Measurements from ENCODE around the gene SPAG4.
A peak's percentile ranks its signal among the peaks of the same experiment; 100 is the strongest.

The SPAG4 gene

DNA sequence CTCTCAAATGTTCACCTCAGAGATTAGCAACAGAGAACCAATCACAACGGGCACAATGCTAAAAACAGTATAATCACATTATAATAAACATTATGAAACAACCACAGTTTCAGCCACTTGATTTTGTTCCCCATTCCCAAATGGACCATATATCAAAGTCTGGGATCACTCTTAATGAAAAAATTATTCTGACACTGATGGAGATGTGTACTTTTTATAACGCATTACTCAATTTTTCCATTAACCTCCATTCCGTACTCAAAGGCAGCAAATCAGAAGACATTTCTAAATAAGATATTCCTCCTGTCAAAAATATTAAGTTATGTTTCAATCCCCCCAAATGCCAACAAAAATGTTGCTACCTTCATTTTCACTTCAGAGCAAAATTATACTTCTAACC, 46.3 kb downstream of the SPAG4 start:
- H3K36me3 ChIP-seq (ENCODE audit: control insufficient read depth, insufficient read depth, low read length, severe bottlenecking): no peaks in the 10 kb centered on the region
- no peaks in the 10 kb centered on the region for H3K9me3 ChIP-seq (ENCODE audit: control insufficient read depth, low read length)
- no peak for DNase-seq (ENCODE audit: low read depth)
- H3K4me1 ChIP-seq (ENCODE audit: control insufficient read depth, insufficient read depth, low read length): peaks cover 30% of the 10 kb centered on the region
- peak overlapping the region; percentile 96 for H3K4me3 ChIP-seq (ENCODE audit: low read length)
- no peak overlapping the region for H3K9ac ChIP-seq (ENCODE audit: low read length)
- H3K27me3 ChIP-seq (replicated peaks; ENCODE audit: control insufficient read depth, insufficient read depth, low read length): no peaks in the 10 kb centered on the region

- no peaks in the 10 kb centered on the region for H3K27me3 ChIP-seq (replicated peaks; ENCODE audit: control insufficient read depth, insufficient read depth, low read length)
- peaks cover 30% of the 10 kb centered on the region for H3K4me1 ChIP-seq (ENCODE audit: control insufficient read depth, insufficient read depth, low read length)
- H3K9me3 ChIP-seq (ENCODE audit: control insufficient read depth, low read length): no peaks in the 10 kb centered on the region
- H3K4me3 ChIP-seq (ENCODE audit: low read length): peak overlapping the region; percentile 96
- DNase-seq (ENCODE audit: low read depth): no peak
- no peaks in the 10 kb centered on the region for H3K36me3 ChIP-seq (ENCODE audit: control insufficient read depth, insufficient read depth, low read length, severe bottlenecking)
- H3K9ac ChIP-seq (ENCODE audit: low read length): no peak overlapping the region
These were observed 46.9 kb downstream of the SPAG4 start for GRCh38 chr20:35662551-35662950.

GRCh38 chr20:35663516-35664465, 48.2 kb downstream of the SPAG4 start:
- Histone ChIP-seq H3K4me3 (ENCODE audit: low read length) (peak overlapping the region; percentile 96), H3K9me3 (ENCODE audit: control insufficient read depth, low read length) (no peaks in the 10 kb centered on the region), H3K9ac (ENCODE audit: low read length) (peak overlapping the region; percentile 98), H3K36me3 (ENCODE audit: control insufficient read depth, insufficient read depth, low read length, severe bottlenecking) (peaks cover 9% of the 10 kb centered on the region), H3K27me3 (replicated peaks; ENCODE audit: control insufficient read depth, insufficient read depth, low read length) (no peaks in the 10 kb centered on the region), H3K4me1 (ENCODE audit: control insufficient read depth, insufficient read depth, low read length) (peaks cover 30% of the 10 kb centered on the region)
- DNase-seq (ENCODE audit: low read depth): peak; percentile 53

GRCh38 chr20:35664466-35665206, 49.0 kb downstream of the SPAG4 start, which contains the start of the genes CPNE1 and RBM12:
CPNE1 (minus strand) TSS chr20:35664900; CDS start chr20:35632923, 31,977 bp downstream.
RBM12 (minus strand) TSS chr20:35664900; CDS start chr20:35655322, 9,578 bp downstream.
- Histone ChIP-seq H3K4me3 (ENCODE audit: low read length) (peak within 1 kb of the TSS; percentile 96), H3K9me3 (ENCODE audit: control insufficient read depth, low read length) (no peaks in the 10 kb centered on the region), H3K4me1 (ENCODE audit: control insufficient read depth, insufficient read depth, low read length) (peaks cover 30% of the 10 kb centered on the region), H3K27me3 (replicated peaks; ENCODE audit: control insufficient read depth, insufficient read depth, low read length) (no peaks in the 10 kb centered on the region), H3K36me3 (ENCODE audit: control insufficient read depth, insufficient read depth, low read length, severe bottlenecking) (peaks cover 17% of the 10 kb centered on the region), H3K9ac (ENCODE audit: low read length) (peak within 1 kb of the TSS; percentile 98)
- peak; percentile 97 for DNase-seq (ENCODE audit: low read depth)

DNA sequence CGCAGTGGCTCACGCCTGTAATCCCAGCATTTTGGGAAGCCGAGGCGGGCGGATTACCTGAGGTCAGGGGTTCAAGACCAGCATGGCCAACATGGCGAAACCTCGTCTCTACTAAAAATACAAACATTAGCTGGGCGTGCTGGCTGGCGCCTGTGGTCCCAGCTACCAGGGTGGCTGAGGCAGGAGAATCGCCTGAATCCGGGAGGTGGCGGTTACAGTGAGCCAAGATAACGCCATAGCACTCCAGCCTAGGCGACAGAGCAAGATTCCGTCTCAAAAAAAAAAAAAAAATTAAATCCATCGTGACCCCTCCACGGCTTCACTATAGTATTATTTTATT, 50.3 kb downstream of the SPAG4 start:
- Histone ChIP-seq H3K36me3 (ENCODE audit: control insufficient read depth, insufficient read depth, low read length, severe bottlenecking) (peaks cover 30% of the 10 kb centered on the region), H3K27me3 (replicated peaks; ENCODE audit: control insufficient read depth, insufficient read depth, low read length) (no peaks in the 10 kb centered on the region), H3K4me1 (ENCODE audit: control insufficient read depth, insufficient read depth, low read length) (peaks cover 25% of the 10 kb centered on the region), H3K4me3 (ENCODE audit: low read length) (no peak overlapping the region), H3K9ac (ENCODE audit: low read length) (no peak overlapping the region), H3K9me3 (ENCODE audit: control insufficient read depth, low read length) (no peaks in the 10 kb centered on the region)
- no peak for DNase-seq (ENCODE audit: low read depth)

DNA sequence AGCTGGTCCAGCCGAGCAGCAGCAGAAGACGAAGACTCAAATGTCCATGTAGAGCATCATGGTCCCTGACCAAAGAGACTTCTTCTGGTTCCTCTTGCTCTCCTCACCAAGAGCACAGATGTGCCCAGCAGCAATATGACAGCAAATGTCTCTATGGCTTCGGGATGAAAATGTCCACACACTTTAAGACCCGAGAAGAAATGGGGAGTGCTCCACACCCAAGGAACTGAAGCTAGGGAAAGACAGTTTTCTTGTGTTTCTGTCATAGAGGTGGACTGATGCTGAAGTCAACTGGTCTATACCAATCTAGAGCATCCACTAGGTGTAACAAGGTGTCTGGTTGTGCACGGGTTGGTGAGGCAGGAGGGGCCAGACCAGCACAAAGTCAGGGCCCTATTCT, 53.6 kb downstream of the SPAG4 start:
- Histone ChIP-seq H3K4me1 (ENCODE audit: control insufficient read depth, insufficient read depth, low read length) (no peaks in the 10 kb centered on the region), H3K9me3 (ENCODE audit: control insufficient read depth, low read length) (no peaks in the 10 kb centered on the region), H3K9ac (ENCODE audit: low read length) (no peak overlapping the region), H3K27me3 (replicated peaks; ENCODE audit: control insufficient read depth, insufficient read depth, low read length) (no peaks in the 10 kb centered on the region), H3K4me3 (ENCODE audit: low read length) (no peak overlapping the region), H3K36me3 (ENCODE audit: control insufficient read depth, insufficient read depth, low read length, severe bottlenecking) (peaks cover 60% of the 10 kb centered on the region)
- DNase-seq (ENCODE audit: low read depth): no peak

DNA sequence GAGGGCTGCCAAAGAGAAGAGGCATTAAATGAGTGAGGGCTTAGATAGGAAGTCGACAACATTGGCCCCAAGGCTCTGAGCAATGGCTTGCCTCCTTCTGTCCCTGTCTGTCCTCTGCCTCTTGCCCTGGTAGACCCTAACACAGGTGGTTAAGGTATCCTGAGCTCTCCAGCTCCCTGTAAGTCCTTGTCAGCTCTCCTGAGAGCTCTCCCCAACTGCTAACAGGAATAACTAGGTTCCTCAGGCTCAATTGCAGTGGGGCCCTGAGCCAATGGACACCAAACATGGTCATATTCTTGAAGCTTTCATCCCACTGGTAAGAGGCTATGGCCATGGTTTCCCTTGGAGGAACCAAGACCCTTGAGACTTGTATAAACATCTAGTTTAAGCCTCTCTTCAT, 54.1 kb downstream of the SPAG4 start:
- Histone ChIP-seq H3K27me3 (replicated peaks; ENCODE audit: control insufficient read depth, insufficient read depth, low read length) (no peaks in the 10 kb centered on the region), H3K9ac (ENCODE audit: low read length) (no peak overlapping the region), H3K4me1 (ENCODE audit: control insufficient read depth, insufficient read depth, low read length) (no peaks in the 10 kb centered on the region), H3K36me3 (ENCODE audit: control insufficient read depth, insufficient read depth, low read length, severe bottlenecking) (peaks cover 64% of the 10 kb centered on the region), H3K9me3 (ENCODE audit: control insufficient read depth, low read length) (no peaks in the 10 kb centered on the region), H3K4me3 (ENCODE audit: low read length) (no peak overlapping the region)
- no peak for DNase-seq (ENCODE audit: low read depth)
